GM19455 (cell line): ENCODE measurements around the gene OR52B2.

Source experiments
- ATAC-seq: cut with Tn5 transposase; IDR thresholded peaks from one replicate; pipeline ENCODE4 v1.9.1; 2021; ENCODE audit not compliant: unreplicated experiment

The OR52B2 gene

GRCh38 chr11:6170226-6170625 is at the start of gene OR52B2:
Gene OR52B2 (minus strand): TSS chr11:6170326. CDS start chr11:6170326, 0 bp downstream.
- ATAC-seq, result no peak

- no peak for ATAC-seq
Observed at GRCh38 chr11:6219359-6219758, 49.2 kb upstream of the OR52B2 start.

- no peak for ATAC-seq
Observed at GRCh38 chr11:6217722-6218121, 47.6 kb upstream of the OR52B2 start.

- ATAC-seq, result no peak
Observed at GRCh38 chr11:6216501-6216900, 46.4 kb upstream of the OR52B2 start.

GRCh38 chr11:6214530-6214929 is 44.4 kb upstream of the OR52B2 start:
- ATAC-seq, result no peak

- no peak for ATAC-seq
Observed at GRCh38 chr11:6210274-6210955, 40.3 kb upstream of the OR52B2 start.

- ATAC-seq, result no peak
Observed at GRCh38 chr11:6209801-6210200, 39.7 kb upstream of the OR52B2 start.

- no peak for ATAC-seq
Observed at GRCh38 chr11:6206456-6207180, 36.5 kb upstream of the OR52B2 start.

GRCh38 chr11:6205366-6205765 is 35.2 kb upstream of the OR52B2 start, which contains the start of gene C11orf42:
Gene C11orf42 (plus strand): TSS chr11:6205557. CDS start chr11:6205616, 59 bp downstream.
- ATAC-seq, result no peak

- no peak for ATAC-seq
Observed at GRCh38 chr11:6204706-6205105, 34.6 kb upstream of the OR52B2 start.

- ATAC-seq, result peak; percentile 54
Observed at GRCh38 chr11:6203327-6203726, 33.2 kb upstream of the OR52B2 start.

- ATAC-seq, result no peak
Observed at GRCh38 chr11:6202041-6202440, 31.9 kb upstream of the OR52B2 start.

GRCh38 chr11:6201481-6201880 is 31.4 kb upstream of the OR52B2 start:
- ATAC-seq, result no peak

- no peak for ATAC-seq
Observed at GRCh38 chr11:6200975-6201374, 30.8 kb upstream of the OR52B2 start.

- ATAC-seq, result no peak
Observed at GRCh38 chr11:6199174-6199810, 29.2 kb upstream of the OR52B2 start, which contains the start of gene OR52W1. Gene OR52W1 (plus strand): TSS chr11:6199224. CDS start chr11:6199224, 0 bp downstream.

- no peak for ATAC-seq
Observed at GRCh38 chr11:6197466-6198200, 27.5 kb upstream of the OR52B2 start.

GRCh38 chr11:6196396-6196795 is 26.3 kb upstream of the OR52B2 start:
- ATAC-seq, result no peak

- ATAC-seq, result no peak
Observed at GRCh38 chr11:6194065-6194581, 24.0 kb upstream of the OR52B2 start.

GRCh38 chr11:6191742-6192141 is 21.6 kb upstream of the OR52B2 start:
- no peak for ATAC-seq

- ATAC-seq, result no peak
Observed at GRCh38 chr11:6175440-6175839, 5.3 kb upstream of the OR52B2 start.
